Stomach (tissue), 9 donors: ENCODE results near the gene RCAN1. TPM values are rescaled to one million over a fixed set of nuclear protein-coding genes. Genes with fewer than 3 reads are reported as not detected.
"Not testable (repeated sequence)": the region's sequence is repeated elsewhere in the genome, so short reads cannot be mapped to it uniquely, and the experiment has no call there.

ENCODE experiments used
- DNase-seq, 2 donors: peaks; one replicate each; pipeline versions ENCODE4 v3.0.0 to v3.0.0-alpha.2; 2013 to 2019
- H3K27ac ChIP-seq, 5 donors: fragments of 200-600 bp in 4 of 5; sonication (generic) in 4 of 5; one replicate each; pipeline ENCODE4 v1.5.1; 2013 to 2019; ENCODE audit warnings: mild to moderate bottlenecking in 1 of 5, moderate library complexity in 1 of 5
- H3K27me3 ChIP-seq, 3 donors: fragments of 200-600 bp; sonication (generic); one replicate each; pipeline ENCODE4 v1.5.1; 2017 to 2019; ENCODE audit warnings: mixed run types in 1 of 3
- H3K36me3 ChIP-seq, 4 donors: fragments of 200-600 bp; sonication (generic); 1 replicate in 3 of 4; 2 replicates in 1 of 4; pipeline ENCODE4 v1.5.1; 2016 to 2019
- H3K4me1 ChIP-seq, 4 donors: fragments of 200-600 bp; sonication (generic); one replicate each; pipeline ENCODE4 v1.5.1; 2016 to 2019
- H3K4me3 ChIP-seq, 4 donors: fragments of 200-600 bp; sonication (generic) in 3 of 4; one replicate each; pipeline ENCODE4 v1.5.1; 2016 to 2019; ENCODE audit warnings: mild to moderate bottlenecking in 1 of 4
- H3K9me3 ChIP-seq, 4 donors: fragments of 200-600 bp; sonication (generic); one replicate each; pipeline ENCODE4 v1.5.1; 2016 to 2019
- CTCF ChIP-seq, 7 experiments: fragments of 450-650 bp in 4 of 7; fragments of 200-600 bp in 3 of 7; sonication (generic) in 3 of 7; IDR thresholded peaks; one replicate each; pipeline ENCODE4 v1.5.1; 2016 to 2019; ENCODE audit warnings: antibody characterized with exemption in 7 of 7, control low read depth in 2 of 7, mild to moderate bottlenecking in 1 of 7
- EP300 ChIP-seq: sonication (generic); formaldehyde crosslinking; IDR thresholded peaks from one replicate; pipeline ENCODE4 v1.6.1; 2017; ENCODE audit warnings: antibody characterized with exemption
- POLR2A ChIP-seq, 4 donors: fragments of 450-650 bp; IDR thresholded peaks; one replicate each; pipeline ENCODE4 v1.6.1; 2016; ENCODE audit warnings: antibody characterized with exemption in 4 of 4, control low read depth in 2 of 4, mild to moderate bottlenecking in 1 of 4, moderate library complexity in 1 of 4
- POLR2AphosphoS5 ChIP-seq, 3 donors: sonication (generic); formaldehyde crosslinking; IDR thresholded peaks; one replicate each; pipeline ENCODE4 v1.6.1; 2016; ENCODE audit warnings: antibody characterized with exemption in 3 of 3
- WGBS, 5 donors: extraction: QIAGEN DNeasy Blood & Tissue Kit in 3 of 5; methylation state at CpG; one replicate each; pipeline versions ENCODE4 v1.1.5 to v1.1.7; 2013 to 2018; 5-methylcytosine and 5-hydroxymethylcytosine counted together
- intact Hi-C: fragments of 100-400 bp; cut with DNase I; formaldehyde crosslinking; loops from one replicate; pipeline ENCODE4 v1.15.1; 2023; ENCODE audit warnings: low total_unique reads
- polyA plus RNA-seq, 3 donors: library from polyadenylated mRNA; stranded (reverse); fragments of 200-250 nt; gene quantifications; one replicate each; pipeline ENCODE4 v1.2.3, GENCODE V29; 2013
- total RNA-seq, 5 donors: library from RNA; depleted of rRNA; stranded (reverse); fragments of >200 nt; gene quantifications; one replicate each; pipeline versions ENCODE4 v1.1.0 to v1.2.3, GENCODE V29; 2014 to 2016
- donor health status: healthy with polysubstance abuse.
- donor health status: Bipolar disorder and iron deficiency.
- donor health status: healthy.

Gene RCAN1
- total and polyA plus RNA-seq, 8 donors, result 15.6 to 85.7 (median 31.5) TPM

- Histone ChIP-seq H3K9me3 (no peaks in the 10 kb centered on the region), H3K27ac (no peak overlapping the region), H3K27me3 (no peaks in the 10 kb centered on the region), H3K4me3 (no peak overlapping the region), H3K4me1 (peaks cover 0 to 9% (median 4%) of the 10 kb centered on the region in 4 donors), H3K36me3 (no peaks in the 10 kb centered on the region)
- TF ChIP-seq CTCF (IDR thresholded peaks at IDR 0.05) (no peak), EP300 (no peak), POLR2AphosphoS5 (IDR thresholded peaks at IDR 0.05) (no peak), POLR2A (IDR thresholded peaks at IDR 0.05) (no peak)
- DNase-seq, result no peak
- intact Hi-C loops, result no loop called here
- WGBS, 5 donors, result 58 to 72% (median 60%) methylated on average over 4 of the region's 4 CpGs
These were observed 45.4 kb downstream of the RCAN1 start for GRCh38 chr21:34569381-34569979.

DNA sequence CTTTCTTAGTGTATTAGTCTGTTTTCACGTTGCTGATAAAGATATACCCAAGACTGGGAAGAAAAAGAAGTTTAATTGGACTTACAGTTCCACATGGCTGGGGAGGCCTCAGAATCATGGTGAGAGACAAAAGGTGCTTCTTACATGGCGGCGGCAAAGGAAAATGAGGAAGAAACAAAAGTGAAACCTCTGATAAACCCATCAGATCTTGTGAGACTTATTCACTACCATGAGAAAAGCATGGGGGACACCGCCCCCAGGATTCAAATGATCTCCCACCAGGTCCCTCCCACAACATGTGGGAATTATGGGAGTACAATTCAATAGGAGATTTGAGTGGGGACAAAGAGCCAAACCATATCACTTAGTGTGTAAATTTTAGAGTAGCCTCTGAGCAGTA, 46.1 kb downstream of the RCAN1 start:
- DNase-seq, H3K9me3 ChIP-seq, H3K27me3 ChIP-seq, H3K4me3 ChIP-seq, H3K36me3 ChIP-seq, H3K27ac ChIP-seq, H3K4me1 ChIP-seq, intact Hi-C loops: not testable (repeated sequence)
- WGBS, 5 donors, result 92 to 97% (median 96%) methylated on average over 4 of the region's 4 CpGs

GRCh38 chr21:34567604-34568155, 47.2 kb downstream of the RCAN1 start:
- Histone ChIP-seq H3K36me3 (no peaks in the 10 kb centered on the region), H3K27me3 (no peaks in the 10 kb centered on the region), H3K9me3 (no peaks in the 10 kb centered on the region), H3K4me3 (no peak overlapping the region), H3K27ac (no peak overlapping the region), H3K4me1 (peaks cover 0 to 9% (median 4%) of the 10 kb centered on the region in 4 donors)
- 83 to 92% (median 89%) methylated on average over 10 of the region's 10 CpGs for WGBS, 5 donors
- DNase-seq, result no peak
- TF ChIP-seq POLR2A (IDR thresholded peaks at IDR 0.05) (no peak), POLR2AphosphoS5 (IDR thresholded peaks at IDR 0.05) (no peak)
- intact Hi-C loops, result no loop called here

GRCh38 chr21:34565238-34565637, 49.7 kb downstream of the RCAN1 start:
- H3K27ac ChIP-seq, result no peak overlapping the region
- intact Hi-C loops, result no loop called here
- 68 to 88% (median 70%) methylated on average over 4 of the region's 4 CpGs for WGBS, 5 donors

DNA sequence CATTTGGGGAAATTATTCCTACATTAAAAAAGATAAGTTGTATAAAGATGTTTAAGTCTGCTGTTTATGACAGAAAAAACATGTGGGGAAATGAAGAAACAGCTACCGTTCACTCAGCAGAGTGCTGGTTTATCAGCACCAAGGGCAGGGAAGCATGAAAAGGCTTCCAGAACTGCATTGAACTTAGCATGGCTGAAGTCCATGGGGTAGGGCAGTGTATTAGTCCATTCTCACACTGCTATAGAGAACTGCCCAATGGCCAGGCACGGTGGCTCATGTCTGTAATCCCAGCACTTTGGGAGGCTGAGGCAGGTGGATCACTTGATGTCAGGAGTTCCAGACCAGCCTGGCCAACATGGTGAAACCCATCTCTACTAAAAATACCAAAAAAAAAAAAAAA, 51.5 kb downstream of the RCAN1 start:
- H3K4me3 ChIP-seq, H3K27ac ChIP-seq, H3K36me3 ChIP-seq, H3K27me3 ChIP-seq, intact Hi-C loops, H3K9me3 ChIP-seq, DNase-seq: not testable (repeated sequence)
- H3K4me1 ChIP-seq, result peaks cover 0 to 11% (median 0%) of the 10 kb centered on the region in 4 donors
- WGBS, 5 donors, result 74 to 94% (median 87%) methylated on average over 2 of the region's 2 CpGs

More at GRCh38 chr21:34565238-34565637, 49.7 kb downstream of the RCAN1 start:
- Histone ChIP-seq H3K4me1 (peaks cover 0 to 9% (median 4%) of the 10 kb centered on the region in 4 donors), H3K27me3 (no peaks in the 10 kb centered on the region), H3K36me3 (no peaks in the 10 kb centered on the region), H3K9me3 (no peaks in the 10 kb centered on the region), H3K4me3 (no peak overlapping the region)
- TF ChIP-seq POLR2A (IDR thresholded peaks at IDR 0.05), result no peak
- no peak for TF ChIP-seq CTCF (IDR thresholded peaks at IDR 0.05)
- no peak for TF ChIP-seq POLR2AphosphoS5 (IDR thresholded peaks at IDR 0.05)
- no peak for TF ChIP-seq EP300
- DNase-seq, result no peak

- peaks cover 0 to 11% (median 0%) of the 10 kb centered on the region in 4 donors for H3K4me1 ChIP-seq
- no peak overlapping the region for H3K27ac ChIP-seq
- no peak for TF ChIP-seq CTCF (IDR thresholded peaks at IDR 0.05)
- TF ChIP-seq EP300, result no peak
- TF ChIP-seq POLR2AphosphoS5 (IDR thresholded peaks at IDR 0.05), result no peak
- TF ChIP-seq POLR2A (IDR thresholded peaks at IDR 0.05), result no peak
- H3K4me3 ChIP-seq, result no peak overlapping the region
- no peaks in the 10 kb centered on the region for H3K27me3 ChIP-seq
- no peaks in the 10 kb centered on the region for H3K9me3 ChIP-seq
- intact Hi-C loops, result no loop called here
- WGBS, 5 donors, result 78 to 88% (median 84%) methylated on average over 7 of the region's 7 CpGs
- no peaks in the 10 kb centered on the region for H3K36me3 ChIP-seq
- DNase-seq, result peak in 1 of 2 donors; percentile 24
These were observed 53.1 kb downstream of the RCAN1 start for GRCh38 chr21:34561806-34562205.
